ENCODE measurements around the gene RIMKLA. TPM values are rescaled to one million over a fixed set of nuclear protein-coding genes. Genes with fewer than 3 reads are reported as not detected.

RIMKLA gene
- total RNA-seq (under 1 TPM; 0.05 to 0.11 TPM), polyA plus RNA-seq (under 1 TPM in 1 of 3 donors, not detected in 2; 0.19 TPM), total RNA-seq (0 to 2.4 (median 0.95) reads per million in 6 experiments)

DNA sequence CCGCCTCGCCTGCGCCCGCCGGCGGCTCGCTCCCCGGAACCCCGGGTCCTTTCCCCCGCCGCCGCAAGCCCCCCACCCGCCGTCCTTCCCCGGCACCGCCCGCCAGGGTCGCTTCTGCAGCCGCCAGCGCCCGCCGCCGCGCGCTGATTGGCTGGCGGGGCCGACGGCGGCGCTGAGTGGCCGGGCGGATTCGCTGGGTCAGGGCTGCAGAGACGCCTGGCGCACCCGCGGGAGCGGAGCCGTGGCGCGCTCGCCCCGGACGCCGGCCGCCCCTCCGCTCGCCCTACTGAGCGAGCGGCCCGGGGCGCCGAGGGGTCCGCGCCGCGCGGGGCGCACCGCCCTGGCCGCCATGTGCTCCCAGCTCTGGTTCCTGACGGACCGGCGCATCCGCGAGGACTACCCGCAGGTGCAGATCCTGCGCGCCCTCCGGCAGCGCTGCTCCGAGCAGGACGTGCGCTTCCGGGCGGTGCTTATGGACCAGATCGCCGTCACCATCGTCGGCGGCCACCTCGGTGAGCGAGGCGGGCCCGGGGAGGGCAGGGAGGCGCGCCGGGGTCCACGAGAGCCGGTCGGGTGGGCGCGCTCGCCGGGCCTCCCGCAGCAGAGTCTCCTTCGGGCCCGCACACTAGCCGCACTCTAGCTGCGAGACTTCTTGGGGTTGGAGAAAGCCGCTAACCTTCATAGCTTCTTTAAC is at the start of gene RIMKLA:
TSS of gene RIMKLA (plus strand) at position 207 of the 694 bp plus-strand sequence. CDS start at position 350, 143 bp downstream.
- DNase-seq (peak in 8 of 10 donors; percentile 1 to 45 (median 27)), ATAC-seq (peak; percentile 69 to 89)
- Mint-ChIP-seq H3K27me3 (peaks cover 11 to 50% (median 27%) of the 10 kb centered on the region in 5 donors), H3K9me3 (no peaks in the 10 kb centered on the region), H3K4me1 (peaks cover 0 to 10% (median 3%) of the 10 kb centered on the region in 4 donors), H3K4me3 (peak within 1 kb of the TSS; percentile 73 to 91 (median 83)), H3K27ac (no peak within 1 kb of the TSS), H3K36me3 (no peaks in the 10 kb centered on the region)
- POLR2A ChIA-PET, result no interaction called here

GRCh38 chr1:42332877-42333276 is 47.7 kb upstream of the RIMKLA start:
- peaks cover 43 to 82% (median 73%) of the 10 kb centered on the region in 4 donors for H3K4me1 Mint-ChIP-seq
- peak overlapping the region in 5 of 10 donors; percentile 4 to 84 (median 7) for H3K27ac Mint-ChIP-seq
- ATAC-seq (no peak), DNase-seq (no peak)
- H3K9me3 Mint-ChIP-seq, result no peaks in the 10 kb centered on the region
- H3K36me3 Mint-ChIP-seq, result peaks cover 0 to 4% (median 0%) of the 10 kb centered on the region in 3 donors
- POLR2A ChIA-PET, result interaction anchor here (3.6 kb wide), 1 partner anchor 13 kb away, joined by 24 read pairs; no protein-coding TSS in a partner anchor
- peak overlapping the region in 9 of 10 donors; percentile 78 to 98 (median 92) for H3K4me3 Mint-ChIP-seq
- no peaks in the 10 kb centered on the region for H3K27me3 Mint-ChIP-seq

- H3K9me3 Mint-ChIP-seq, result no peaks in the 10 kb centered on the region
- no peak for DNase-seq
- POLR2A ChIA-PET, result interaction anchor here (0.8 to 3.6 kb wide), 6 partner anchors 9 to 160 kb away, joined by 3 to 24 read pairs (median 4); partner anchors contain the start of genes CCDC30 and PPCS
- ATAC-seq, result no peak
- H3K27ac Mint-ChIP-seq, result peak overlapping the region; percentile 78 to 96 (median 92)
- H3K4me3 Mint-ChIP-seq, result peak overlapping the region; percentile 78 to 98 (median 92)
- H3K27me3 Mint-ChIP-seq, result no peaks in the 10 kb centered on the region
- peaks cover 0 to 4% (median 0%) of the 10 kb centered on the region in 3 donors for H3K36me3 Mint-ChIP-seq
- peaks cover 48 to 80% (median 65%) of the 10 kb centered on the region in 4 donors for H3K4me1 Mint-ChIP-seq
These were observed 46.8 kb upstream of the RIMKLA start for GRCh38 chr1:42333662-42334239.

DNA sequence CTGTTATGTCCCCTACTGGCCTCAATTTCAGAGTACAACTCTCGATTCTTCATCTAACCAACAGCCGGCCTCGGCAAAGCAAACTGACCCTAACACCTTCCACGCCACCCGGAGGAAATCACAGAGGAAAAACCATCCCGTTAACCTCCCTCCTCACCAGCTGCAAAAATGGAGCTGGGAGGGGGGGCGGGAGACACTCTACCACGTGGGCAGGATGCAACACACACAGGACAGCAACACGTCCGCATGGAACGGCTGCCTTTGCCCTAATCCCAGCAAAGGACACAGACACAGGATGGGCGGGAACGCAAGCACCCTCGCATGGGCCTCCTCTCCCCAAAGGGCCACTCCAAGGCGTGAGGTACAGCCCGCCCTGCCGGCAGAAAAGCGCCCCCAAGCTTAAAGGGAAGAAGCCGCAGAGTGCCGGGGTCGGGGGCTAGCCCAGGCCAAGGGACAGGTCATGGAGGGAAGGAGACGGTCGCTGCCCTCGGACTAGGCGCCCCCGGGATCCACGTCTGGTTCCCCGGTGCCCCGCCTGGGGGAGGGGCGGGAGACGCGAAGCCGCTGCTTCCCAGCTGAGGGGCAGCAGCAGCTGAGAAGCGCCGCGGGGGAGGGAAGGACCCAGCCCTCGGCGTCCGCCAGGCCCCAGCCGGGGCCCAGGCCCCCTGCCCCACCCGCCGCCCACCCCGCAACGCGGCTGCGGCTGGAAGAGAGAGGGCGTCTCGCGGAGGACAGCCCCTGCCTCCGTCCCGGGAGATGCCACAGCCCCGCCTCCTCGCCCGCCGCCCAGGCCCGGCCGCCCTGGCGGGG is 46.1 kb upstream of the RIMKLA start:
- Mint-ChIP-seq H3K36me3 (peaks cover 0 to 4% (median 2%) of the 10 kb centered on the region in 3 donors), H3K4me3 (peak overlapping the region; percentile 78 to 98 (median 92)), H3K27ac (peak overlapping the region; percentile 78 to 96 (median 92)), H3K4me1 (peaks cover 45 to 73% (median 58%) of the 10 kb centered on the region in 4 donors), H3K27me3 (no peaks in the 10 kb centered on the region), H3K9me3 (no peaks in the 10 kb centered on the region)
- ATAC-seq (peak; percentile 53 to 67), DNase-seq (peak in 4 of 10 donors; percentile 2 to 29 (median 14))
- POLR2A ChIA-PET, result interaction anchor here (0.8 to 3.6 kb wide), 6 partner anchors 10 to 161 kb away, joined by 3 to 24 read pairs (median 4); partner anchors contain the start of genes CCDC30 and PPCS

GRCh38 chr1:42335050-42335808 is 45.4 kb upstream of the RIMKLA start, which contains the start of gene FOXJ3:
Gene FOXJ3, minus strand, starts transcription at chr1:42335235. Its CDS starts 24,142 bp downstream, at chr1:42311093.
- Mint-ChIP-seq H3K36me3 (peaks cover 0 to 4% (median 2%) of the 10 kb centered on the region in 3 donors), H3K27ac (peak within 1 kb of the TSS; percentile 88 to 98 (median 94)), H3K4me3 (peak within 1 kb of the TSS; percentile 78 to 98 (median 92)), H3K9me3 (no peaks in the 10 kb centered on the region), H3K4me1 (peaks cover 44 to 66% (median 52%) of the 10 kb centered on the region in 4 donors), H3K27me3 (no peaks in the 10 kb centered on the region)
- ATAC-seq, result peak; percentile 86 to 92
- POLR2A ChIA-PET, result interaction anchor here (0.8 to 3.6 kb wide), 4 partner anchors 9 to 121 kb away, joined by 3 to 24 read pairs (median 4); partner anchors contain the start of gene PPCS
- peak; percentile 84 to 95 (median 92) for DNase-seq

GRCh38 chr1:42335809-42336518 is 44.6 kb upstream of the RIMKLA start:
- POLR2A ChIA-PET, result interaction anchor here (0.6 to 1.9 kb wide), 3 partner anchors 8 to 121 kb away, joined by 3 to 5 read pairs (median 3); partner anchors contain the start of gene PPCS
- H3K36me3 Mint-ChIP-seq, result peaks cover 0 to 2% (median 0%) of the 10 kb centered on the region in 3 donors
- peak overlapping the region; percentile 78 to 97 (median 92) for H3K4me3 Mint-ChIP-seq
- peak overlapping the region; percentile 88 to 98 (median 94) for H3K27ac Mint-ChIP-seq
- no peaks in the 10 kb centered on the region for H3K27me3 Mint-ChIP-seq
- peak in 1 of 10 donors; percentile 12 for DNase-seq
- H3K4me1 Mint-ChIP-seq, result peaks cover 41 to 58% (median 45%) of the 10 kb centered on the region in 4 donors
- ATAC-seq, result peak in 1 of 2 donors; percentile 15
- H3K9me3 Mint-ChIP-seq, result no peaks in the 10 kb centered on the region

DNA sequence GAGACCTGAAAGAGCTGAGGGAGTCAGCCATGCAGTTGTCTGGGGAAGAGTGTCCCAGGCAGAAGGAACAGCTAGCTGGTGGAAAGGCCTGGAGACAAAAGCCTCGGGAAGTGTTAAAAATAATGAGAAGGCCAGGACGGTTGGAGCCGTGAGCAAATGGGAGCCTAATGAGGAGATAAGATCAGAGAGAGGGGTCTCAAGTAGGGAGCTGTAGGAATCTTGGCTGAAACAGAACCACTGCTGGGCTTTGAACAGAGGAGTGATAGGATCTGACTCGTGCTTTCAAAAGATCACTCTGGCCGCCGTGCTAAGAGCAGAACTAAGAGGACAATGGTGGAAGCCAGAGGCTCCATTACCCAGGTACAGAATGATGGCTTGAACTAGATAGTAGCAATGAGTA is 43.6 kb upstream of the RIMKLA start:
- Mint-ChIP-seq H3K4me3 (peak overlapping the region in 7 of 10 donors; percentile 25 to 78 (median 37)), H3K36me3 (peaks cover 0 to 2% (median 0%) of the 10 kb centered on the region in 3 donors), H3K9me3 (no peaks in the 10 kb centered on the region), H3K27me3 (no peaks in the 10 kb centered on the region), H3K27ac (peak overlapping the region in 9 of 10 donors; percentile 45 to 88 (median 66)), H3K4me1 (peaks cover 36 to 48% (median 39%) of the 10 kb centered on the region in 4 donors)
- no peak for ATAC-seq
- POLR2A ChIA-PET, result interaction anchor here (1.6 kb wide), 1 partner anchor 12 kb away, joined by 4 read pairs; no protein-coding TSS in a partner anchor
- no peak for DNase-seq

- ATAC-seq (no peak), DNase-seq (no peak)
- H3K27ac Mint-ChIP-seq, result no peak overlapping the region
- H3K4me1 Mint-ChIP-seq, result peaks cover 15 to 26% (median 21%) of the 10 kb centered on the region in 4 donors
- peaks cover 0 to 2% (median 0%) of the 10 kb centered on the region in 5 donors for H3K27me3 Mint-ChIP-seq
- H3K4me3 Mint-ChIP-seq, result no peak overlapping the region
- no peaks in the 10 kb centered on the region for H3K9me3 Mint-ChIP-seq
- H3K36me3 Mint-ChIP-seq, result peaks cover 0 to 2% (median 0%) of the 10 kb centered on the region in 3 donors
- POLR2A ChIA-PET, result no interaction called here
These were observed 40.5 kb upstream of the RIMKLA start for GRCh38 chr1:42340093-42340492.

DNA sequence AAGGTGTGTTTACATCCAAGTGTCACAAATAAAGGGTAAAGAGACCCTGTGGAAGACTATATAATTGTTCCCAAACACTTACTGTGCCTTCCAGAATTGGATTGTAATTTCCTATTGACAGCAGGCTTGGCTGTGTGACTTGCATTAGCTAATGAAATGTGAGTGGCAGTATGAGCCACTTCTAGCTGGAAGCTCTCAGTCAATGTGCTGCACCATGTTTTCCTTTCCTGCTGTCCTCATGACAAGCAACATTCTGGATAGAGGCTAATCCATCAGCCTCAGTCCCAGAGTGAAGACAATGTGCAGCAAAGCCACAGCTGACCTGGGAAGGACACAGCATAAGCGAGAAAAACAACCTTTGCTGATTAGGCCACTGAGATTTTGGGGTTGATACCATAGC is 39.7 kb upstream of the RIMKLA start:
- Mint-ChIP-seq H3K4me1 (peaks cover 12 to 22% (median 20%) of the 10 kb centered on the region in 4 donors), H3K4me3 (no peak overlapping the region), H3K9me3 (no peaks in the 10 kb centered on the region), H3K27me3 (peaks cover 0 to 8% (median 4%) of the 10 kb centered on the region in 5 donors), H3K36me3 (peaks cover 0 to 2% (median 0%) of the 10 kb centered on the region in 3 donors), H3K27ac (no peak overlapping the region)
- ATAC-seq (no peak), DNase-seq (no peak)
- POLR2A ChIA-PET, result interaction anchor here (0.6 kb wide), 1 partner anchor 12 kb away, joined by 3 read pairs; no protein-coding TSS in a partner anchor

GRCh38 chr1:42343049-42343448 is 37.5 kb upstream of the RIMKLA start:
- Mint-ChIP-seq H3K4me1 (peaks cover 0 to 7% (median under 1%) of the 10 kb centered on the region in 4 donors), H3K27me3 (peaks cover 0 to 9% (median 4%) of the 10 kb centered on the region in 5 donors), H3K36me3 (peaks cover 0 to 2% (median 0%) of the 10 kb centered on the region in 3 donors), H3K4me3 (no peak overlapping the region), H3K27ac (no peak overlapping the region), H3K9me3 (no peaks in the 10 kb centered on the region)
- DNase-seq, result no peak
- POLR2A ChIA-PET, result no interaction called here
- ATAC-seq, result no peak
